NK-92 (cell line): ENCODE data around the gene NSRP1.
"Not testable (repeated sequence)": the region's sequence is repeated elsewhere in the genome, so short reads cannot be mapped to it uniquely, and the experiment has no call there.

ENCODE experiments used
- DNase-seq: peaks from one replicate; lab custom pipeline; 2025; ENCODE audit not compliant: unreplicated experiment; lab: John Stamatoyannopoulos, UW

NSRP1 gene

GRCh38 chr17:30174556-30174955 is 57.9 kb downstream of the NSRP1 start:
- no peak for DNase-seq

- DNase-seq: no peak
Measured at GRCh38 chr17:30176855-30177254, 60.2 kb downstream of the NSRP1 start.

- DNase-seq: no peak
Measured at GRCh38 chr17:30186761-30187160, 70.1 kb downstream of the NSRP1 start.

GRCh38 chr17:30187573-30187972 is 71.0 kb downstream of the NSRP1 start:
- DNase-seq: no peak

- DNase-seq: no peak
Measured at GRCh38 chr17:30188211-30188939, 71.8 kb downstream of the NSRP1 start.

GRCh38 chr17:30191072-30191471 is 74.5 kb downstream of the NSRP1 start:
- DNase-seq: no peak

GRCh38 chr17:30196504-30196903 is 79.9 kb downstream of the NSRP1 start:
- DNase-seq: no peak

GRCh38 chr17:30197416-30197815 is 80.8 kb downstream of the NSRP1 start:
- no peak for DNase-seq

- no peak for DNase-seq
Measured at GRCh38 chr17:30199600-30199999, 83.0 kb downstream of the NSRP1 start.

GRCh38 chr17:30200106-30200505 is 83.5 kb downstream of the NSRP1 start:
- no peak for DNase-seq

GRCh38 chr17:30200656-30201055 is 84.0 kb downstream of the NSRP1 start:
- not testable (repeated sequence) for DNase-seq

GRCh38 chr17:30203471-30203981 is 86.9 kb downstream of the NSRP1 start:
- DNase-seq: no peak

GRCh38 chr17:30207655-30208054 is 91.0 kb downstream of the NSRP1 start:
- no peak for DNase-seq

GRCh38 chr17:30208214-30208613 is 91.6 kb downstream of the NSRP1 start:
- DNase-seq: no peak

- no peak for DNase-seq
Measured at GRCh38 chr17:30209930-30210329, 93.3 kb downstream of the NSRP1 start.

GRCh38 chr17:30210366-30210765 is 93.8 kb downstream of the NSRP1 start:
- no peak for DNase-seq

GRCh38 chr17:30210901-30211300 is 94.3 kb downstream of the NSRP1 start:
- DNase-seq: no peak

- no peak for DNase-seq
Measured at GRCh38 chr17:30211371-30211770, 94.8 kb downstream of the NSRP1 start.

- DNase-seq: no peak
Measured at GRCh38 chr17:30212750-30213149, 96.1 kb downstream of the NSRP1 start.

GRCh38 chr17:30217054-30217453 is 100.4 kb downstream of the NSRP1 start:
- no peak for DNase-seq

GRCh38 chr17:30217746-30218245 is 101.2 kb downstream of the NSRP1 start:
- DNase-seq: no peak

GRCh38 chr17:30218799-30219198 is 102.2 kb downstream of the NSRP1 start:
- DNase-seq: no peak

GRCh38 chr17:30219315-30219714 is 102.7 kb downstream of the NSRP1 start:
- no peak for DNase-seq
